ENCODE measurements around the gene DDX4. TPM values are rescaled to one million over a fixed set of nuclear protein-coding genes. Genes with fewer than 3 reads are reported as not detected.

The DDX4 gene
- total and polyA plus RNA-seq, 9 of the 15 experiments (the other 6 are each of a cell fraction or from before 2014, with no cell fraction given) = not detected

DNA sequence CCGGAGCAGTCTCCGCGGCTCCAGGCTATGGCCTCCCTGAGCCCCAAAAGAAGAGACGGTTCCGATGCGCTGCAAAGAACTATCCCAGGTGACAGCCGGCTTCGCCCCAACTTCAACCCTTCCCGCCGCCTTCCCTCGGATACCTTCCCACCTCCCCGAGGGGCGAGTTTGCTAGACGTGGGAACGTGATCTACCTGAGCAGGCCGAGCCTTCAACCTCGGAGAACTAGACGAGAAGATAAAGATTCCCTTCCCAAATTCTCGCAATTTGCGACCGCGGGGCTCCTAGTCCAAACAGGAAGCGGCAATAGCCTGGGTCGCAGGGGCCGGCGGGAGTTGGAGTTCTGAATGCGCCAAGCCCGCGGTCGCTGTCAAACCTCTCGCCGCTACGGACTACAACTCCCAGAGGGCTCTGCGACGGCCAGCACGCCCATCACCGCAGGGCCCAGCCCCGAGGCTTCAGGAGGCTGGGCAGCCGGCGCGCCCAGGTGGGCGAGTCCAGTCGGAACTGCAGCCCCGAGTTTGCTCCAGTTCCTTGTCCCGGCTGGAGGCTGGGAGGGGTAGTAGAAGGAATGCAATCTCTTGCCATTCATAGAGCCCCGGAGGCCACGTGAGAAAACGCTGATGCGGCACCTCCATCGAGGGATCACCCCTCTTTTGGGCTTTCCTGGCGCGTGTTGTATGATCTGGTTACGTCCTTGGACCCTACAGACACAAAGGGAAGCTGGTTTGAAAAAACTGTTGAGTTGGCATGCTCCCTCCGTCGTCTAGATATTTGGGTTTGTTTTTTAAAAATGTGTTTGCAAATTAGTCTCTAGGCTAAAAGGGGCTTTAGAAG, 25.6 kb upstream of the DDX4 start, which contains the start of gene SLC38A9 (continued):
- peak; percentile 90 for TF ChIP-seq ELF2 (CRISPR knock-in tag; IDR thresholded peaks at IDR 0.05)
- TF ChIP-seq CREM (IDR thresholded peaks at IDR 0.05; ENCODE audit: low read depth) = peak; percentile 65
- 0 out of 2 replicates have a peak, but pooled peaks have one; percentile 23 for TF ChIP-seq HDAC2 (IDR thresholded peaks at IDR 0.05)
- TF ChIP-seq ZNF41 (CRISPR knock-in tag; conservative IDR thresholded peaks at IDR 0.05) = no peak
- peak; percentile 52 for TF ChIP-seq MAFK (IDR thresholded peaks at IDR 0.05; ENCODE audit: low read length)
- TF ChIP-seq, protein P1, sequence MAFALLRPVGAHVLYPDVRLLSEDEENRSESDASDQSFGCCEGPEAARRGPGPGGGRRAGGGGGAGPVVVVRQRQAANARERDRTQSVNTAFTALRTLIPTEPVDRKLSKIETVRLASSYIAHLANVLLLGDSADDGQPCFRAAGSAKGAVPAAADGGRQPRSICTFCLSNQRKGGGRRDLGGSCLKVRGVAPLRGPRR (CRISPR knock-in tag; IDR thresholded peaks at IDR 0.05) = no peak
- TF ChIP-seq, protein P2, sequence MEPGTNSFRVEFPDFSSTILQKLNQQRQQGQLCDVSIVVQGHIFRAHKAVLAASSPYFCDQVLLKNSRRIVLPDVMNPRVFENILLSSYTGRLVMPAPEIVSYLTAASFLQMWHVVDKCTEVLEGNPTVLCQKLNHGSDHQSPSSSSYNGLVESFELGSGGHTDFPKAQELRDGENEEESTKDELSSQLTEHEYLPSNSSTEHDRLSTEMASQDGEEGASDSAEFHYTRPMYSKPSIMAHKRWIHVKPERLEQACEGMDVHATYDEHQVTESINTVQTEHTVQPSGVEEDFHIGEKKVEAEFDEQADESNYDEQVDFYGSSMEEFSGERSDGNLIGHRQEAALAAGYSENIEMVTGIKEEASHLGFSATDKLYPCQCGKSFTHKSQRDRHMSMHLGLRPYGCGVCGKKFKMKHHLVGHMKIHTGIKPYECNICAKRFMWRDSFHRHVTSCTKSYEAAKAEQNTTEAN (CRISPR knock-in tag; IDR thresholded peaks at IDR 0.05) = no peak
- TF ChIP-seq ZNF165 (CRISPR knock-in tag; IDR thresholded peaks at IDR 0.05; ENCODE audit: borderline replicate concordance) = no peak
- peak; percentile 46; the same call in 1 of the 2 replicates for TF ChIP-seq ESRRA (IDR thresholded peaks at IDR 0.05; ENCODE audit: borderline replicate concordance, low read depth)
- no peak for TF ChIP-seq NR2C1 (IDR thresholded peaks at IDR 0.05)
- peak; percentile 29; the same call in 1 of the 2 replicates for TF ChIP-seq NR2C1 (tag; IDR thresholded peaks at IDR 0.05)
- peak; percentile 85 for TF ChIP-seq ZFX (CRISPR knock-in tag; IDR thresholded peaks at IDR 0.05)
- peak; percentile 47 for TF ChIP-seq MEIS2 (IDR thresholded peaks at IDR 0.05; ENCODE audit: partially characterized antibody)
- 0 out of 2 replicates have a peak, but pooled peaks have one; percentile 25 for TF ChIP-seq ZNF232 (CRISPR knock-in tag; IDR thresholded peaks at IDR 0.05)
- TF ChIP-seq NEUROD1 (IDR thresholded peaks at IDR 0.05; ENCODE audit: borderline replicate concordance, low read depth, low read length, partially characterized antibody) = no peak
- TF ChIP-seq THRAP3 (IDR thresholded peaks at IDR 0.05; ENCODE audit: borderline replicate concordance) = no peak
- TF ChIP-seq MTA3 (IDR thresholded peaks at IDR 0.05; ENCODE audit: borderline replicate concordance) = peak; percentile 53; the same call in 1 of the 2 replicates
- TF ChIP-seq ZZZ3 (IDR thresholded peaks at IDR 0.05) = no peak
- no peak for TF ChIP-seq PTRF (tag; IDR thresholded peaks at IDR 0.05)
- TF ChIP-seq ZBTB1 (CRISPR knock-in tag; IDR thresholded peaks at IDR 0.05; ENCODE audit: borderline replicate concordance, low read depth) = no peak
- TF ChIP-seq SP1 (CRISPR knock-in tag; IDR thresholded peaks at IDR 0.05) = peak; percentile 66
- TF ChIP-seq, protein P3, sequence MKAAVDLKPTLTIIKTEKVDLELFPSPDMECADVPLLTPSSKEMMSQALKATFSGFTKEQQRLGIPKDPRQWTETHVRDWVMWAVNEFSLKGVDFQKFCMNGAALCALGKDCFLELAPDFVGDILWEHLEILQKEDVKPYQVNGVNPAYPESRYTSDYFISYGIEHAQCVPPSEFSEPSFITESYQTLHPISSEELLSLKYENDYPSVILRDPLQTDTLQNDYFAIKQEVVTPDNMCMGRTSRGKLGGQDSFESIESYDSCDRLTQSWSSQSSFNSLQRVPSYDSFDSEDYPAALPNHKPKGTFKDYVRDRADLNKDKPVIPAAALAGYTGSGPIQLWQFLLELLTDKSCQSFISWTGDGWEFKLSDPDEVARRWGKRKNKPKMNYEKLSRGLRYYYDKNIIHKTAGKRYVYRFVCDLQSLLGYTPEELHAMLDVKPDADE (conservative IDR thresholded peaks at IDR 0.05; ENCODE audit: control insufficient read depth, low read depth, low read length) = peak; percentile 96
- no peak for TF ChIP-seq TEAD2 (tag; IDR thresholded peaks at IDR 0.05)
- peak in 1 of 2 experiments; percentile 43; a peak in 1 of 4 replicates for TF ChIP-seq RCOR1 (IDR thresholded peaks at IDR 0.05; ENCODE audit: borderline replicate concordance in 1 of 2, low read depth in 2 of 2, low read length in 2 of 2)
- TF ChIP-seq HNRNPLL (IDR thresholded peaks at IDR 0.05; ENCODE audit: low read depth, low read length, poor library complexity, severe bottlenecking) = peak; percentile 37
- TF ChIP-seq CREB1 (IDR thresholded peaks at IDR 0.05) = 0 out of 2 replicates have a peak, but pooled peaks have one; percentile 14
- TF ChIP-seq CREB1 (CRISPR knock-in tag; IDR thresholded peaks at IDR 0.05) = peak; percentile 57
